SK-N-SH (cell line): Measurements from ENCODE around the gene SEMA4G. TPM values are rescaled to one million over a fixed set of nuclear protein-coding genes. Genes with fewer than 3 reads are reported as not detected.

Experiments used
- CTCF ChIA-PET: fragments of 300-600, 350-600 bp; formaldehyde crosslinking; extraction: SDS; loops from one replicate; lab custom pipeline; 2021; lab: Yijun Ruan, JAX
- POLR2A ChIA-PET: fragments of 350-600 bp; sonication (Branson Sonifier 250); formaldehyde crosslinking; extraction: SDS; loops from one replicate; lab custom pipeline; 2020; ENCODE audit warnings: antibody characterized with exemption, inconsistent platforms; lab: Yijun Ruan, JAX
- DNase-seq: peaks from one replicate; pipeline ENCODE4 v3.0.0; 2012
- H2AFZ ChIP-seq: fragments of 200-600 bp; sonication (generic); 2 replicates; pipeline ENCODE4 v1.8.1; 2016; ENCODE audit warnings: antibody characterized with exemption, mild to moderate bottlenecking, low read depth
- H3F3A ChIP-seq: fragments of 200-600 bp; sonication (generic); replicated peaks from 2 replicates; pipeline ENCODE3; 2016; ENCODE audit warnings: antibody characterized with exemption, mild to moderate bottlenecking; ENCODE audit not compliant: insufficient read depth
- H3K27ac ChIP-seq, 2 experiments: fragments of 200-500 bp in 1 of 2; fragments of 200-600 bp in 1 of 2; sonication (Bioruptor generic) in 1 of 2; sonication (generic), shearing (Covaris generic) in 1 of 2; 2 replicates each; pipeline versions ENCODE4 v1.5.1 to v1.6.1; 2014 to 2016; ENCODE audit warnings: low read depth in 2 of 2, inconsistent platforms in 1 of 2, low read length in 1 of 2, mild to moderate bottlenecking in 1 of 2, mixed read lengths in 1 of 2
- H3K27me3 ChIP-seq: fragments of 200-600 bp; sonication (generic), shearing (Covaris generic); 2 replicates; pipeline ENCODE4 v1.6.1; 2016; ENCODE audit warnings: mixed run types; ENCODE audit not compliant: insufficient read depth
- H3K36me3 ChIP-seq, 2 experiments: fragments of 200-500 bp in 1 of 2; fragments of 200-600 bp in 1 of 2; sonication (Bioruptor generic) in 1 of 2; sonication (generic) in 1 of 2; replicated peaks in 1 of 2; 2 replicates each; pipeline versions ENCODE3 to v1.5.1; 2014 to 2016; ENCODE audit warnings: low read length in 1 of 2, mild to moderate bottlenecking in 1 of 2; ENCODE audit not compliant: insufficient read depth in 2 of 2, control insufficient read depth in 1 of 2
- H3K4me1 ChIP-seq, 2 experiments: fragments of 200-500 bp in 1 of 2; fragments of 200-600 bp in 1 of 2; sonication (Bioruptor generic) in 1 of 2; sonication (generic), shearing (Covaris generic) in 1 of 2; 2 replicates each; pipeline versions ENCODE4 v1.5.1 to v1.6.1; 2014 to 2016; ENCODE audit warnings: low read depth in 1 of 2, low read length in 1 of 2, mixed run types in 1 of 2; ENCODE audit not compliant: insufficient read depth in 2 of 2, control insufficient read depth in 1 of 2
- H3K4me2 ChIP-seq: fragments of 200-600 bp; sonication (generic), shearing (Covaris generic); 2 replicates; pipeline ENCODE4 v1.6.1; 2017; ENCODE audit warnings: mixed run types
- H3K4me3 ChIP-seq, 2 experiments: fragments of 200-500 bp in 1 of 2; fragments of 200-600 bp in 1 of 2; sonication (Bioruptor generic) in 1 of 2; sonication (generic), shearing (Covaris generic) in 1 of 2; 2 replicates each; pipeline versions ENCODE4 v1.5.1 to v1.8.1; 2014 to 2016; ENCODE audit warnings: low read depth in 2 of 2, inconsistent platforms in 1 of 2, low read length in 1 of 2, mild to moderate bottlenecking in 1 of 2, mixed read lengths in 1 of 2, moderate library complexity in 1 of 2
- H3K79me2 ChIP-seq: fragments of 200-600 bp; sonication (generic); 2 replicates; pipeline ENCODE4 v1.8.1; 2017; ENCODE audit warnings: mild to moderate bottlenecking; ENCODE audit not compliant: insufficient read depth
- H3K9ac ChIP-seq: fragments of 200-600 bp; sonication (generic); 2 replicates; pipeline ENCODE4 v1.6.1; 2017; ENCODE audit warnings: mixed run types
- H3K9me2 ChIP-seq: fragments of 200-600 bp; sonication (generic); 2 replicates; pipeline ENCODE4 v1.6.1; 2017; ENCODE audit warnings: mixed run types
- H3K9me3 ChIP-seq: fragments of 200-600 bp; sonication (generic); 2 replicates; pipeline ENCODE4 v1.6.1; 2017; ENCODE audit warnings: mixed run types, mild to moderate bottlenecking, moderate library complexity
- H4K20me1 ChIP-seq: fragments of 200-600 bp; sonication (generic); 2 replicates; pipeline ENCODE4 v1.6.1; 2017; ENCODE audit warnings: mild to moderate bottlenecking, mixed run types; ENCODE audit not compliant: insufficient read depth
- CHD2 ChIP-seq: fragments of 150-350 bp; IDR thresholded peaks from 2 replicates; pipeline ENCODE4 v1.6.1; 2018; ENCODE audit warnings: low read length; ENCODE audit not compliant: partially characterized antibody
- FOSL2 ChIP-seq: IDR thresholded peaks from 2 replicates; pipeline ENCODE4 v1.4.0; 2012; ENCODE audit warnings: low read depth, mild to moderate bottlenecking, moderate library complexity, borderline replicate concordance
- FOXJ3 ChIP-seq: sonication (generic); formaldehyde crosslinking; IDR thresholded peaks from 2 replicates; pipeline ENCODE4 v1.5.1; 2020; ENCODE audit warnings: mild to moderate bottlenecking, missing genetic modification reagents
- JUND ChIP-seq: IDR thresholded peaks from 2 replicates; pipeline ENCODE4 v1.4.0; 2012
- MEF2A ChIP-seq: IDR thresholded peaks from 2 replicates; pipeline ENCODE4 v1.4.0; 2012; ENCODE audit warnings: low read depth, borderline replicate concordance
- NFIC ChIP-seq: IDR thresholded peaks from 2 replicates; pipeline ENCODE4 v1.4.0; 2012; ENCODE audit warnings: borderline replicate concordance
- NRF1 ChIP-seq: IDR thresholded peaks from 2 replicates; pipeline ENCODE4 v1.6.1; 2012; ENCODE audit warnings: low read depth, mild to moderate bottlenecking, low read length
- RAD21 ChIP-seq: IDR thresholded peaks from 2 replicates; pipeline ENCODE4 v1.6.1; 2012; ENCODE audit warnings: mild to moderate bottlenecking, low read length
- RCOR1 ChIP-seq: fragments of 150-350 bp; IDR thresholded peaks from 2 replicates; pipeline ENCODE4 v1.6.1; 2017; ENCODE audit warnings: antibody characterized with exemption, low read length
- RXRA ChIP-seq: IDR thresholded peaks from 2 replicates; pipeline ENCODE4 v1.4.0; 2012; ENCODE audit warnings: low read depth, mild to moderate bottlenecking, borderline replicate concordance
- TAF1 ChIP-seq: IDR thresholded peaks from 2 replicates; pipeline ENCODE4 v1.6.1; 2012; ENCODE audit warnings: low read depth, mild to moderate bottlenecking, low read length, moderate library complexity, borderline replicate concordance
- TCF12 ChIP-seq: IDR thresholded peaks from 2 replicates; pipeline ENCODE4 v1.4.0; 2012
- WGBS: methylation state at CpG from one replicate; pipeline ENCODE4 v1.1.6; 2017; ENCODE audit warnings: low lambda C conversion rate; 5-methylcytosine and 5-hydroxymethylcytosine counted together
- polyA plus RNA-seq, 3 experiments: library from polyadenylated mRNA; depleted of rRNA; stranded (reverse); fragments of >200 nt; gene quantifications; 2 replicates each; pipeline ENCODE4 v1.2.3, GENCODE V29; 2012
- TF ChIP-seq, protein P1 (sequence below): fragments of 150-350 bp; IDR thresholded peaks from 2 replicates; pipeline ENCODE4 v1.6.1; 2016; ENCODE audit warnings: mild to moderate bottlenecking, low read depth, low read length
- TF ChIP-seq, protein P2 (sequence below): fragments of 150-350 bp; IDR thresholded peaks from 2 replicates; pipeline ENCODE4 v1.6.1; 2017; ENCODE audit warnings: antibody characterized with exemption, low read length, low read depth, borderline replicate concordance
- TF ChIP-seq, protein P3 (sequence below): fragments of 200-600 bp; sonication (generic); IDR thresholded peaks from 2 replicates; pipeline ENCODE4 v1.6.1; 2017; ENCODE audit warnings: antibody characterized with exemption, mild to moderate bottlenecking, moderate library complexity
- TF ChIP-seq, protein P4 (sequence below): IDR thresholded peaks from 2 replicates; pipeline ENCODE4 v1.6.1; 2012; ENCODE audit warnings: mild to moderate bottlenecking, low read depth, low read length, moderate library complexity
- TF ChIP-seq, protein P5 (sequence below): IDR thresholded peaks from 2 replicates; pipeline ENCODE4 v1.4.0; 2012; ENCODE audit warnings: low read depth, borderline replicate concordance
- TF ChIP-seq, protein P6 (sequence below): IDR thresholded peaks from 2 replicates; pipeline ENCODE4 v1.4.0; 2012; ENCODE audit warnings: low read depth

Gene SEMA4G
- polyA plus RNA-seq, 1 of the 3 experiments (the other 2 are of a cell fraction) = 16.2 TPM

DNA sequence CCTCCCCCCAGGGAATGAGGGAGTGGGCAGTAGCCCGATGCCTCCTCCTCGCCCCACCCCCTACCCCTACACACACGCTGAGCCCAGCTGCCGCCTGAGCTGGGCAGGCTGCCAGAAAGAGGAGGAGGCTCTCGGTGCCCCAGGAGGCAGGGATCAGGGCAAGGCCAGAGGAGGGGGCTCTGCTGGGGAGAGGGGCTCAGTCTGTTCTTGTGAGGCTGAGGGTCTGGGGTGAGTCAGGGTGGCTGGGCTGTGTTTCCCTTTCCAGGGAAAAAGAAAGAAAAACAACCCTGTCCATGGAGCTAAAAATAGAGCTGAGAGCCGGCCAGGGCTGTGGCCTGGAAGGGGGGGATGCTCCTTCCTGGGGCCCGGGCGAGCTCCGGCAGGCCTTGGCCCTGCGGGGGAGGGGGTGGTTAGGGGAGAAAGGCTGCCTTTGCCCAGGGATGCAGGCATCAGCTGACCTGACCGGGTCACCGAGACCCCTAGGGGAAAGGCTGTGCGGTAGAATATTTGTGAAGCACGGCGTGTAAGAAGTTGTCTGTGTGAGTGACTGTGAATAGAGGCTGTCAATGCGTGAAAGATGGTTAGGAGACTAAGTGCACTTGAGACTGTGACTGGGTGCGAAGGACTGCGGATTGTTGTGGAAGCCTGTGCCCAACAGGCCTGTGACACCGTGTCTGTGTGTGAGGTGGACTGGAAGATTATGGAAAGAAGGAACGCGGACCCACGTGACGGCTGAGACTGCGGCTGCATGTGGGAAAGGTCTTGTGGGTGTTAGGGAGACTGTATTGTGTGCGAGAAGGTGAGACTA lies 29.1 kb downstream of the SEMA4G start:
- POLR2A ChIA-PET = interaction anchor here (0.6 to 2.2 kb wide), 6 partner anchors 11 to 639 kb away, joined by 3 to 8 read pairs (median 4); partner anchors contain the start of genes MRPL43, SLF2 and TWNK
- peak; percentile 96 for DNase-seq
- CTCF ChIA-PET = interaction anchor here (0.6 to 24.5 kb wide), 18 partner anchors 11 to 1120 kb away, joined by 3 to 443 read pairs (median 5); partner anchors contain the start of genes MRPL43, PDZD7, SEMA4G and SFXN3

More for the DNA sequence above, 29.1 kb downstream of the SEMA4G start:
- peaks cover 36% of the 10 kb centered on the region for H3F3A ChIP-seq
- TF ChIP-seq FOSL2 = no peak
- no peak for TF ChIP-seq JUND
- TF ChIP-seq NFIC = peak; percentile 85
- peak; percentile 96 for TF ChIP-seq MEF2A
- TF ChIP-seq, protein P1, sequence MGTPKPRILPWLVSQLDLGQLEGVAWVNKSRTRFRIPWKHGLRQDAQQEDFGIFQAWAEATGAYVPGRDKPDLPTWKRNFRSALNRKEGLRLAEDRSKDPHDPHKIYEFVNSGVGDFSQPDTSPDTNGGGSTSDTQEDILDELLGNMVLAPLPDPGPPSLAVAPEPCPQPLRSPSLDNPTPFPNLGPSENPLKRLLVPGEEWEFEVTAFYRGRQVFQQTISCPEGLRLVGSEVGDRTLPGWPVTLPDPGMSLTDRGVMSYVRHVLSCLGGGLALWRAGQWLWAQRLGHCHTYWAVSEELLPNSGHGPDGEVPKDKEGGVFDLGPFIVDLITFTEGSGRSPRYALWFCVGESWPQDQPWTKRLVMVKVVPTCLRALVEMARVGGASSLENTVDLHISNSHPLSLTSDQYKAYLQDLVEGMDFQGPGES = no peak
- peak; percentile 60 for TF ChIP-seq TCF12
- no peak for TF ChIP-seq FOXJ3
- no peak for TF ChIP-seq RAD21
- TF ChIP-seq TAF1 = no peak; the same call in 1 of the 2 replicates
- TF ChIP-seq, protein P2, sequence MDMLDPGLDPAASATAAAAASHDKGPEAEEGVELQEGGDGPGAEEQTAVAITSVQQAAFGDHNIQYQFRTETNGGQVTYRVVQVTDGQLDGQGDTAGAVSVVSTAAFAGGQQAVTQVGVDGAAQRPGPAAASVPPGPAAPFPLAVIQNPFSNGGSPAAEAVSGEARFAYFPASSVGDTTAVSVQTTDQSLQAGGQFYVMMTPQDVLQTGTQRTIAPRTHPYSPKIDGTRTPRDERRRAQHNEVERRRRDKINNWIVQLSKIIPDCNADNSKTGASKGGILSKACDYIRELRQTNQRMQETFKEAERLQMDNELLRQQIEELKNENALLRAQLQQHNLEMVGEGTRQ = no peak
- peak; percentile 68 for TF ChIP-seq CHD2
- TF ChIP-seq, protein P3, sequence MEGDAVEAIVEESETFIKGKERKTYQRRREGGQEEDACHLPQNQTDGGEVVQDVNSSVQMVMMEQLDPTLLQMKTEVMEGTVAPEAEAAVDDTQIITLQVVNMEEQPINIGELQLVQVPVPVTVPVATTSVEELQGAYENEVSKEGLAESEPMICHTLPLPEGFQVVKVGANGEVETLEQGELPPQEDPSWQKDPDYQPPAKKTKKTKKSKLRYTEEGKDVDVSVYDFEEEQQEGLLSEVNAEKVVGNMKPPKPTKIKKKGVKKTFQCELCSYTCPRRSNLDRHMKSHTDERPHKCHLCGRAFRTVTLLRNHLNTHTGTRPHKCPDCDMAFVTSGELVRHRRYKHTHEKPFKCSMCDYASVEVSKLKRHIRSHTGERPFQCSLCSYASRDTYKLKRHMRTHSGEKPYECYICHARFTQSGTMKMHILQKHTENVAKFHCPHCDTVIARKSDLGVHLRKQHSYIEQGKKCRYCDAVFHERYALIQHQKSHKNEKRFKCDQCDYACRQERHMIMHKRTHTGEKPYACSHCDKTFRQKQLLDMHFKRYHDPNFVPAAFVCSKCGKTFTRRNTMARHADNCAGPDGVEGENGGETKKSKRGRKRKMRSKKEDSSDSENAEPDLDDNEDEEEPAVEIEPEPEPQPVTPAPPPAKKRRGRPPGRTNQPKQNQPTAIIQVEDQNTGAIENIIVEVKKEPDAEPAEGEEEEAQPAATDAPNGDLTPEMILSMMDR = no peak
- no peak; the same call in 1 of the 2 replicates for TF ChIP-seq RCOR1
- TF ChIP-seq, protein P4, sequence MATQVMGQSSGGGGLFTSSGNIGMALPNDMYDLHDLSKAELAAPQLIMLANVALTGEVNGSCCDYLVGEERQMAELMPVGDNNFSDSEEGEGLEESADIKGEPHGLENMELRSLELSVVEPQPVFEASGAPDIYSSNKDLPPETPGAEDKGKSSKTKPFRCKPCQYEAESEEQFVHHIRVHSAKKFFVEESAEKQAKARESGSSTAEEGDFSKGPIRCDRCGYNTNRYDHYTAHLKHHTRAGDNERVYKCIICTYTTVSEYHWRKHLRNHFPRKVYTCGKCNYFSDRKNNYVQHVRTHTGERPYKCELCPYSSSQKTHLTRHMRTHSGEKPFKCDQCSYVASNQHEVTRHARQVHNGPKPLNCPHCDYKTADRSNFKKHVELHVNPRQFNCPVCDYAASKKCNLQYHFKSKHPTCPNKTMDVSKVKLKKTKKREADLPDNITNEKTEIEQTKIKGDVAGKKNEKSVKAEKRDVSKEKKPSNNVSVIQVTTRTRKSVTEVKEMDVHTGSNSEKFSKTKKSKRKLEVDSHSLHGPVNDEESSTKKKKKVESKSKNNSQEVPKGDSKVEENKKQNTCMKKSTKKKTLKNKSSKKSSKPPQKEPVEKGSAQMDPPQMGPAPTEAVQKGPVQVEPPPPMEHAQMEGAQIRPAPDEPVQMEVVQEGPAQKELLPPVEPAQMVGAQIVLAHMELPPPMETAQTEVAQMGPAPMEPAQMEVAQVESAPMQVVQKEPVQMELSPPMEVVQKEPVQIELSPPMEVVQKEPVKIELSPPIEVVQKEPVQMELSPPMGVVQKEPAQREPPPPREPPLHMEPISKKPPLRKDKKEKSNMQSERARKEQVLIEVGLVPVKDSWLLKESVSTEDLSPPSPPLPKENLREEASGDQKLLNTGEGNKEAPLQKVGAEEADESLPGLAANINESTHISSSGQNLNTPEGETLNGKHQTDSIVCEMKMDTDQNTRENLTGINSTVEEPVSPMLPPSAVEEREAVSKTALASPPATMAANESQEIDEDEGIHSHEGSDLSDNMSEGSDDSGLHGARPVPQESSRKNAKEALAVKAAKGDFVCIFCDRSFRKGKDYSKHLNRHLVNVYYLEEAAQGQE = peak; percentile 10; the same call in 1 of the 2 replicates
- TF ChIP-seq RXRA = peak; percentile 39; the same call in 1 of the 2 replicates
- TF ChIP-seq NRF1 = no peak
- TF ChIP-seq, protein P5, sequence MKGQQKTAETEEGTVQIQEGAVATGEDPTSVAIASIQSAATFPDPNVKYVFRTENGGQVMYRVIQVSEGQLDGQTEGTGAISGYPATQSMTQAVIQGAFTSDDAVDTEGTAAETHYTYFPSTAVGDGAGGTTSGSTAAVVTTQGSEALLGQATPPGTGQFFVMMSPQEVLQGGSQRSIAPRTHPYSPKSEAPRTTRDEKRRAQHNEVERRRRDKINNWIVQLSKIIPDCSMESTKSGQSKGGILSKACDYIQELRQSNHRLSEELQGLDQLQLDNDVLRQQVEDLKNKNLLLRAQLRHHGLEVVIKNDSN = peak; percentile 65; the same call in 1 of the 2 replicates
- TF ChIP-seq, protein P6, sequence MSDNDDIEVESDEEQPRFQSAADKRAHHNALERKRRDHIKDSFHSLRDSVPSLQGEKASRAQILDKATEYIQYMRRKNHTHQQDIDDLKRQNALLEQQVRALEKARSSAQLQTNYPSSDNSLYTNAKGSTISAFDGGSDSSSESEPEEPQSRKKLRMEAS = peak; percentile 2; the same call in 1 of the 2 replicates
- TF ChIP-seq, all 33 proteins: peak for 8
- Histone ChIP-seq H2AFZ (peak overlapping the region; percentile 72; the same call in 1 of the 2 replicates), H3K27me3 (no peaks in the 10 kb centered on the region), H3K4me2 (peak overlapping the region; percentile 97), H3K4me1 (peaks cover 20 to 37% of the 10 kb centered on the region in 2 experiments; a peak in 3 of 4 replicates), H3K36me3 (peaks cover 15 to 28% of the 10 kb centered on the region in 2 experiments), H3K9me2 (no peaks in the 10 kb centered on the region), H3K9ac (peak overlapping the region; percentile 99), H3K9me3 (no peaks in the 10 kb centered on the region), H3K4me3 (peak overlapping the region; percentile 66 to 90), H4K20me1 (peaks cover 20% of the 10 kb centered on the region), H3K27ac (peak overlapping the region; percentile 98 to 99), H3K79me2 (peaks cover 50% of the 10 kb centered on the region)
- 4% methylated on average over 24 of the region's 25 CpGs for WGBS
